PC-9 (cell line): ENCODE data around the gene ACSL5.

ENCODE experiments used
- EZH2 ChIP-seq: fragments of 200-600 bp; sonication (generic); IDR thresholded peaks from 2 replicates; pipeline ENCODE4 v1.8.0; 2017; ENCODE audit warnings: antibody characterized with exemption, low read depth
- TF ChIP-seq, protein P1 (sequence below): fragments of 200-600 bp; sonication (generic); conservative IDR thresholded peaks from 2 replicates; pipeline ENCODE4 v1.6.1; 2017; ENCODE audit warnings: mixed run types, antibody characterized with exemption, mild to moderate bottlenecking, moderate library complexity

DNA sequence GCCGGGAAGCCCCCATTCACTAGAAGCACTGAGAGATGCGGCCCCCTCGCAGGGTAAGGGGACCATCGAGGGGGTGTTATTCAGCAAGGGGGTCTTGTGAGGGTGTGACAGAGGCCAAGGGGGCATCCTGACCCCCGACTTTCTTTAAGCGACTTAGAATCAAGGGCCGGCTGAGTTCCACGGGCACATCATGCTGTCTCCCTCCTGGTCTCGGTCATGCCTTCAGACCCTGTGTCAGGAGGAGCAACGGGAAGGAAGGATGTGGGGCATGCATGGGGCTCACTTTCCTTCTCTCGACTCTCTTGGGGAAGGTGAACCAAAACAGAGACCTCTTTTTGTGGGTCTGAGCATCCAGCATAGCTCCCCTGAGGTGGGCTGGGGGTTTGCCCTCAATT, 2.5 kb downstream of the ACSL5 start:
- no peak for TF ChIP-seq EZH2
- TF ChIP-seq, protein P1, sequence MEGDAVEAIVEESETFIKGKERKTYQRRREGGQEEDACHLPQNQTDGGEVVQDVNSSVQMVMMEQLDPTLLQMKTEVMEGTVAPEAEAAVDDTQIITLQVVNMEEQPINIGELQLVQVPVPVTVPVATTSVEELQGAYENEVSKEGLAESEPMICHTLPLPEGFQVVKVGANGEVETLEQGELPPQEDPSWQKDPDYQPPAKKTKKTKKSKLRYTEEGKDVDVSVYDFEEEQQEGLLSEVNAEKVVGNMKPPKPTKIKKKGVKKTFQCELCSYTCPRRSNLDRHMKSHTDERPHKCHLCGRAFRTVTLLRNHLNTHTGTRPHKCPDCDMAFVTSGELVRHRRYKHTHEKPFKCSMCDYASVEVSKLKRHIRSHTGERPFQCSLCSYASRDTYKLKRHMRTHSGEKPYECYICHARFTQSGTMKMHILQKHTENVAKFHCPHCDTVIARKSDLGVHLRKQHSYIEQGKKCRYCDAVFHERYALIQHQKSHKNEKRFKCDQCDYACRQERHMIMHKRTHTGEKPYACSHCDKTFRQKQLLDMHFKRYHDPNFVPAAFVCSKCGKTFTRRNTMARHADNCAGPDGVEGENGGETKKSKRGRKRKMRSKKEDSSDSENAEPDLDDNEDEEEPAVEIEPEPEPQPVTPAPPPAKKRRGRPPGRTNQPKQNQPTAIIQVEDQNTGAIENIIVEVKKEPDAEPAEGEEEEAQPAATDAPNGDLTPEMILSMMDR: no peak
